HEK293 (cell line): ENCODE measurements around the gene MYBBP1A.

Experiments used
- IKZF3 ChIP-seq: fragments of 450-650 bp; IDR thresholded peaks from 2 replicates; pipeline ENCODE4 v1.5.0; 2018; ENCODE audit warnings: missing biosample characterization, mild to moderate bottlenecking, missing genetic modification characterization, moderate library complexity
- KLF10 ChIP-seq: fragments of 450-650 bp; IDR thresholded peaks from 2 replicates; pipeline ENCODE4 v1.5.1; 2018; ENCODE audit warnings: missing biosample characterization, mild to moderate bottlenecking, missing genetic modification characterization
- KLF8 ChIP-seq: fragments of 450-650 bp; formaldehyde crosslinking; IDR thresholded peaks from 2 replicates; pipeline ENCODE4 v1.5.1; 2016; ENCODE audit warnings: missing biosample characterization, missing genetic modification characterization
- REPIN1 ChIP-seq: fragments of 450-650 bp; formaldehyde crosslinking; IDR thresholded peaks from 2 replicates; pipeline ENCODE4 v1.5.1; 2017; ENCODE audit warnings: missing biosample characterization, missing genetic modification characterization, low read depth
- TCF7L2 ChIP-seq: IDR thresholded peaks from 2 replicates; pipeline ENCODE4 v1.6.1; 2011; ENCODE audit warnings: low read depth, mild to moderate bottlenecking, inconsistent platforms, low read length, moderate library complexity, borderline replicate concordance
- YY2 ChIP-seq: fragments of 450-650 bp; formaldehyde crosslinking; IDR thresholded peaks from 2 replicates; pipeline ENCODE4 v1.5.1; 2016; ENCODE audit warnings: missing biosample characterization, missing genetic modification characterization
- ZEB2 ChIP-seq: fragments of 450-650 bp; formaldehyde crosslinking; IDR thresholded peaks from 2 replicates; pipeline ENCODE4 v1.5.1; 2016; ENCODE audit warnings: missing biosample characterization, missing genetic modification characterization
- ZFP3 ChIP-seq: fragments of 450-650 bp; formaldehyde crosslinking; IDR thresholded peaks from 2 replicates; pipeline ENCODE4 v1.5.1; 2016; ENCODE audit warnings: low read depth, missing biosample characterization, missing genetic modification characterization
- ZFP41 ChIP-seq: fragments of 450-650 bp; formaldehyde crosslinking; IDR thresholded peaks from 2 replicates; pipeline ENCODE4 v1.5.1; 2016; ENCODE audit warnings: missing biosample characterization, missing genetic modification characterization, borderline replicate concordance
- ZIC2 ChIP-seq: fragments of 450-650 bp; formaldehyde crosslinking; IDR thresholded peaks from 2 replicates; pipeline ENCODE4 v1.5.1; 2016; ENCODE audit warnings: missing biosample characterization, missing genetic modification characterization
- ZNF10 ChIP-seq: fragments of 450-650 bp; formaldehyde crosslinking; IDR thresholded peaks from 2 replicates; pipeline ENCODE4 v1.5.1; 2017; ENCODE audit warnings: missing biosample characterization, missing genetic modification characterization
- ZNF157 ChIP-seq: fragments of 450-650 bp; formaldehyde crosslinking; IDR thresholded peaks from 2 replicates; pipeline ENCODE4 v1.5.1; 2016; ENCODE audit warnings: missing biosample characterization, missing genetic modification characterization
- ZNF175 ChIP-seq: fragments of 450-650 bp; formaldehyde crosslinking; IDR thresholded peaks from 2 replicates; pipeline ENCODE4 v1.5.1; 2016; ENCODE audit warnings: missing biosample characterization, missing genetic modification characterization
- ZNF211 ChIP-seq: fragments of 450-650 bp; formaldehyde crosslinking; IDR thresholded peaks from 2 replicates; pipeline ENCODE4 v1.5.1; 2016; ENCODE audit warnings: low read depth, missing biosample characterization, missing genetic modification characterization
- ZNF248 ChIP-seq: fragments of 450-650 bp; formaldehyde crosslinking; IDR thresholded peaks from 2 replicates; pipeline ENCODE4 v1.5.1; 2017; ENCODE audit warnings: missing biosample characterization, missing genetic modification characterization
- ZNF274 ChIP-seq, 2 experiments: fragments of 200-500 bp in 1 of 2; fragments of 450-650 bp in 1 of 2; sonication (Bioruptor generic) in 1 of 2; formaldehyde crosslinking in 1 of 2; IDR thresholded peaks; 2 replicates each; pipeline versions ENCODE4 v1.5.1 to v1.6.1; 2014 to 2016; ENCODE audit warnings: borderline replicate concordance in 1 of 2, inconsistent platforms in 1 of 2, low read length in 1 of 2, missing biosample characterization in 1 of 2, missing genetic modification characterization in 1 of 2
- ZNF366 ChIP-seq: fragments of 450-650 bp; formaldehyde crosslinking; conservative IDR thresholded peaks from 2 replicates; pipeline ENCODE4 v1.5.1; 2016; ENCODE audit warnings: missing biosample characterization, missing genetic modification characterization
- ZNF404 ChIP-seq: fragments of 450-650 bp; formaldehyde crosslinking; IDR thresholded peaks from 2 replicates; pipeline ENCODE4 v1.5.1; 2017; ENCODE audit warnings: missing biosample characterization, missing genetic modification characterization
- ZNF423 ChIP-seq: fragments of 450-650 bp; formaldehyde crosslinking; IDR thresholded peaks from 2 replicates; pipeline ENCODE4 v1.5.1; 2016; ENCODE audit warnings: missing biosample characterization, missing genetic modification characterization
- ZNF48 ChIP-seq: fragments of 450-650 bp; formaldehyde crosslinking; IDR thresholded peaks from 2 replicates; pipeline ENCODE4 v1.5.1; 2016; ENCODE audit warnings: missing biosample characterization, missing genetic modification characterization
- ZNF521 ChIP-seq: fragments of 450-650 bp; formaldehyde crosslinking; IDR thresholded peaks from 2 replicates; pipeline ENCODE4 v1.5.1; 2017; ENCODE audit warnings: missing biosample characterization, mild to moderate bottlenecking, missing genetic modification characterization
- ZNF529 ChIP-seq: fragments of 450-650 bp; formaldehyde crosslinking; IDR thresholded peaks from 2 replicates; pipeline ENCODE4 v1.5.1; 2017; ENCODE audit warnings: missing genetic modification characterization, missing biosample characterization; ENCODE audit not compliant: insufficient replicate concordance
- ZNF621 ChIP-seq: fragments of 450-650 bp; formaldehyde crosslinking; IDR thresholded peaks from 2 replicates; pipeline ENCODE4 v1.5.1; 2017; ENCODE audit warnings: missing biosample characterization, missing genetic modification characterization
- ZNF645 ChIP-seq: fragments of 450-650 bp; formaldehyde crosslinking; IDR thresholded peaks from 2 replicates; pipeline ENCODE4; 2016; ENCODE audit warnings: missing biosample characterization, missing genetic modification characterization
- ZNF830 ChIP-seq: fragments of 450-650 bp; IDR thresholded peaks from 2 replicates; pipeline ENCODE4 v1.5.0; 2018; ENCODE audit warnings: missing biosample characterization, missing genetic modification characterization, low read depth, mild to moderate bottlenecking, moderate library complexity
- TF ChIP-seq, protein P1 (sequence below): fragments of 450-650 bp; formaldehyde crosslinking; IDR thresholded peaks from 2 replicates; pipeline ENCODE4 v1.5.1; 2016; ENCODE audit warnings: missing biosample characterization, missing genetic modification characterization
- TF ChIP-seq, protein P2 (sequence below): fragments of 450-650 bp; formaldehyde crosslinking; IDR thresholded peaks from 2 replicates; pipeline ENCODE4 v1.5.1; 2016; ENCODE audit warnings: missing biosample characterization, missing genetic modification characterization
- TF ChIP-seq, protein P3 (sequence below): fragments of 450-650 bp; formaldehyde crosslinking; IDR thresholded peaks from 2 replicates; pipeline ENCODE4 v1.5.1; 2017; ENCODE audit warnings: missing biosample characterization, missing genetic modification characterization
- TF ChIP-seq, protein P4 (sequence below): fragments of 450-650 bp; formaldehyde crosslinking; IDR thresholded peaks from 2 replicates; pipeline ENCODE4 v1.5.1; 2016; ENCODE audit warnings: missing biosample characterization, missing genetic modification characterization
- TF ChIP-seq, protein P5 (sequence below): fragments of 450-650 bp; formaldehyde crosslinking; IDR thresholded peaks from 2 replicates; pipeline ENCODE4 v1.5.1; 2016; ENCODE audit warnings: missing biosample characterization, missing genetic modification characterization

Gene MYBBP1A

GRCh38 chr17:4554997-4555799 is at the start of gene MYBBP1A (continued):
- TF ChIP-seq ZNF248 (tag by site-specific recombination) (no peak), TCF7L2 (no peak; the same call in 1 of the 2 replicates), ZFP41 (tag by site-specific recombination) (no peak), ZNF366 (tag by site-specific recombination) (no peak), ZNF274 (IDR thresholded peaks at IDR 0.05; ENCODE audit: low read length) (no peak), ZNF274 (tag by site-specific recombination; IDR thresholded peaks at IDR 0.05; ENCODE audit: borderline replicate concordance) (no peak), ZNF521 (no peak), KLF10 (no peak), IKZF3 (tag by site-specific recombination) (no peak), ZFP3 (no peak), ZEB2 (tag by site-specific recombination) (peak; percentile 63; the same call in 1 of the 2 replicates), ZNF645 (no peak), ZNF157 (tag by site-specific recombination) (no peak), REPIN1 (tag by site-specific recombination) (no peak; the same call in 1 of the 2 replicates), ZIC2 (tag by site-specific recombination) (peak; percentile 44; the same call in 1 of the 2 replicates), ZNF404 (tag by site-specific recombination) (no peak), KLF8 (peak; percentile 55; the same call in 1 of the 2 replicates), ZNF175 (tag by site-specific recombination) (no peak), ZNF10 (tag by site-specific recombination) (no peak), ZNF830 (tag by site-specific recombination) (no peak), ZNF621 (tag by site-specific recombination) (no peak), ZNF423 (tag by site-specific recombination) (no peak), ZNF48 (no peak), ZNF211 (tag by site-specific recombination) (no peak), YY2 (tag by site-specific recombination) (peak; percentile 31; the same call in 1 of the 2 replicates), ZNF529 (tag by site-specific recombination) (no peak)
- TF ChIP-seq, protein P1, sequence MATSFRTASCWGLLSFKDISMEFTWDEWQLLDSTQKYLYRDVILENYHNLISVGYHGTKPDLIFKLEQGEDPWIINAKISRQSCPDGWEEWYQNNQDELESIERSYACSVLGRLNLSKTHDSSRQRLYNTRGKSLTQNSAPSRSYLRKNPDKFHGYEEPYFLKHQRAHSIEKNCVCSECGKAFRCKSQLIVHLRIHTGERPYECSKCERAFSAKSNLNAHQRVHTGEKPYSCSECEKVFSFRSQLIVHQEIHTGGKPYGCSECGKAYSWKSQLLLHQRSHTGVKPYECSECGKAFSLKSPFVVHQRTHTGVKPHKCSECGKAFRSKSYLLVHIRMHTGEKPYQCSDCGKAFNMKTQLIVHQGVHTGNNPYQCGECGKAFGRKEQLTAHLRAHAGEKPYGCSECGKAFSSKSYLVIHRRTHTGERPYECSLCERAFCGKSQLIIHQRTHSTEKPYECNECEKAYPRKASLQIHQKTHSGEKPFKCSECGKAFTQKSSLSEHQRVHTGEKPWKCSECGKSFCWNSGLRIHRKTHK (tag by site-specific recombination) = no peak
- TF ChIP-seq, protein P2, sequence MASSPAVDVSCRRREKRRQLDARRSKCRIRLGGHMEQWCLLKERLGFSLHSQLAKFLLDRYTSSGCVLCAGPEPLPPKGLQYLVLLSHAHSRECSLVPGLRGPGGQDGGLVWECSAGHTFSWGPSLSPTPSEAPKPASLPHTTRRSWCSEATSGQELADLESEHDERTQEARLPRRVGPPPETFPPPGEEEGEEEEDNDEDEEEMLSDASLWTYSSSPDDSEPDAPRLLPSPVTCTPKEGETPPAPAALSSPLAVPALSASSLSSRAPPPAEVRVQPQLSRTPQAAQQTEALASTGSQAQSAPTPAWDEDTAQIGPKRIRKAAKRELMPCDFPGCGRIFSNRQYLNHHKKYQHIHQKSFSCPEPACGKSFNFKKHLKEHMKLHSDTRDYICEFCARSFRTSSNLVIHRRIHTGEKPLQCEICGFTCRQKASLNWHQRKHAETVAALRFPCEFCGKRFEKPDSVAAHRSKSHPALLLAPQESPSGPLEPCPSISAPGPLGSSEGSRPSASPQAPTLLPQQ (tag by site-specific recombination) = 0 out of 2 replicates have a peak, but pooled peaks have one; percentile 38
- TF ChIP-seq, protein P3, sequence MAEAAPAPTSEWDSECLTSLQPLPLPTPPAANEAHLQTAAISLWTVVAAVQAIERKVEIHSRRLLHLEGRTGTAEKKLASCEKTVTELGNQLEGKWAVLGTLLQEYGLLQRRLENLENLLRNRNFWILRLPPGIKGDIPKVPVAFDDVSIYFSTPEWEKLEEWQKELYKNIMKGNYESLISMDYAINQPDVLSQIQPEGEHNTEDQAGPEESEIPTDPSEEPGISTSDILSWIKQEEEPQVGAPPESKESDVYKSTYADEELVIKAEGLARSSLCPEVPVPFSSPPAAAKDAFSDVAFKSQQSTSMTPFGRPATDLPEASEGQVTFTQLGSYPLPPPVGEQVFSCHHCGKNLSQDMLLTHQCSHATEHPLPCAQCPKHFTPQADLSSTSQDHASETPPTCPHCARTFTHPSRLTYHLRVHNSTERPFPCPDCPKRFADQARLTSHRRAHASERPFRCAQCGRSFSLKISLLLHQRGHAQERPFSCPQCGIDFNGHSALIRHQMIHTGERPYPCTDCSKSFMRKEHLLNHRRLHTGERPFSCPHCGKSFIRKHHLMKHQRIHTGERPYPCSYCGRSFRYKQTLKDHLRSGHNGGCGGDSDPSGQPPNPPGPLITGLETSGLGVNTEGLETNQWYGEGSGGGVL = no peak
- TF ChIP-seq, protein P4, sequence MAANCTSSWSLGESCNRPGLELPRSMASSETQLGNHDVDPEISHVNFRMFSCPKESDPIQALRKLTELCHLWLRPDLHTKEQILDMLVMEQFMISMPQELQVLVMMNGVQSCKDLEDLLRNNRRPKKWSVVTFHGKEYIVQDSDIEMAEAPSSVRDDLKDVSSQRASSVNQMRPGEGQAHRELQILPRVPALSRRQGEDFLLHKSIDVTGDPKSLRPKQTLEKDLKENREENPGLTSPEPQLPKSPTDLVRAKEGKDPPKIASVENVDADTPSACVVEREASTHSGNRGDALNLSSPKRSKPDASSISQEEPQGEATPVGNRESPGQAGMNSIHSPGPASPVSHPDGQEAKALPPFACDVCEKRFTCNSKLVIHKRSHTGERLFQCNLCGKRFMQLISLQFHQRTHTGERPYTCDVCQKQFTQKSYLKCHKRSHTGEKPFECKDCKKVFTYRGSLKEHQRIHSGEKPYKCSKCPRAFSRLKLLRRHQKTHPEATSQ (tag by site-specific recombination) = no peak
- TF ChIP-seq, protein P5, sequence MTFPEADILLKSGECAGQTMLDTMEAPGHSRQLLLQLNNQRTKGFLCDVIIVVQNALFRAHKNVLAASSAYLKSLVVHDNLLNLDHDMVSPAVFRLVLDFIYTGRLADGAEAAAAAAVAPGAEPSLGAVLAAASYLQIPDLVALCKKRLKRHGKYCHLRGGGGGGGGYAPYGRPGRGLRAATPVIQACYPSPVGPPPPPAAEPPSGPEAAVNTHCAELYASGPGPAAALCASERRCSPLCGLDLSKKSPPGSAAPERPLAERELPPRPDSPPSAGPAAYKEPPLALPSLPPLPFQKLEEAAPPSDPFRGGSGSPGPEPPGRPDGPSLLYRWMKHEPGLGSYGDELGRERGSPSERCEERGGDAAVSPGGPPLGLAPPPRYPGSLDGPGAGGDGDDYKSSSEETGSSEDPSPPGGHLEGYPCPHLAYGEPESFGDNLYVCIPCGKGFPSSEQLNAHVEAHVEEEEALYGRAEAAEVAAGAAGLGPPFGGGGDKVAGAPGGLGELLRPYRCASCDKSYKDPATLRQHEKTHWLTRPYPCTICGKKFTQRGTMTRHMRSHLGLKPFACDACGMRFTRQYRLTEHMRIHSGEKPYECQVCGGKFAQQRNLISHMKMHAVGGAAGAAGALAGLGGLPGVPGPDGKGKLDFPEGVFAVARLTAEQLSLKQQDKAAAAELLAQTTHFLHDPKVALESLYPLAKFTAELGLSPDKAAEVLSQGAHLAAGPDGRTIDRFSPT (tag by site-specific recombination) = peak; percentile 84
